GM21390 (cell line): ENCODE results near the gene DGKG.

Experiments used
- ATAC-seq: cut with Tn5 transposase; IDR thresholded peaks from one replicate; pipeline ENCODE4 v1.9.1; 2021; ENCODE audit not compliant: unreplicated experiment

Gene DGKG

DNA sequence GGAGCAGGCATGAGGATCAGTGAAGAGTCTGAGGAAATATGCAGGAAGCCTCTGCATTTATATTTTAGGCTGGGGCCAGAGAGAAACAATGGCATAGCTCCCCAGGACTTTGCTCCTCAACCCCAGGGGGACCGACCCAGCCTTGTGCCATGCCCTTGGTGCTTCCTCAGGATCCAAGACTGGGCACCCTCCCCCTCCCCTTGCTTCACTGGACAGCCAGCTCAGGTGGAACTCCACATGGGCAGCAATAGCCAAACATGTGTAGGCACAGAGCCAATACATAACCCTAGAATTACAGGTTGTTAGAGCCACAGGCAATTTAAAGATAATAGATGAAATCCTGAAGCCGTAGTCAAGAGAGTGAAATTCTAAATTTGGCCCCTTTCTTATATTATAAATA is 180.1 kb downstream of the DGKG start:
- ATAC-seq = no peak

DNA sequence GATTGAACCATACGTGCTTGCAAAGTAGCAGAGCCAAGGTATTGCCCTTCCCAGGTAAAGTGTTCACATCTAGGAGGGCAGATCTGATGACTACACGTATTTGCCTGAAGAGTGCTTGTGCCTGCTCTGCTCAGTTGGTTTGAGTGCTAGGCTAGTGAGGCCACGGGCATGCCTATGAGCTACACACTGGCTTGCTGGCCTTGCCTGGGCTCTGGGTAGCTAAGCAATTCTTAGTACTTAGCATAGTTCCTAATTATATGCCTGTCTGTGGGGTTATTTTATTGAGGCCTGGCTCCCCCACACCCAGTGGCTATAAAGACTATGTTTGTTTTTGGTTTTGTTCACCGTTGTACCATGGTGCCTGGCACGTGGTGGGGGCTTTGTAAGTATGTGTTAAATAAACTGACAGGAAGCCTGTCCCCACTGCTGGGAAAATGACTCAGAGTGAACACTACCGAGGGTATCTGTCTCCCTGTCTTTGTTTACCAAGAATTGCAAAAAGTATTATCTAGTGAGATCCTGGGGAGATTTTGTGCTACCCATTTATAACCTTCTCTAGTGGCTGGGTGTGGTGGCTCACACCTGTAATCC is 181.0 kb downstream of the DGKG start:
- no peak for ATAC-seq

DNA sequence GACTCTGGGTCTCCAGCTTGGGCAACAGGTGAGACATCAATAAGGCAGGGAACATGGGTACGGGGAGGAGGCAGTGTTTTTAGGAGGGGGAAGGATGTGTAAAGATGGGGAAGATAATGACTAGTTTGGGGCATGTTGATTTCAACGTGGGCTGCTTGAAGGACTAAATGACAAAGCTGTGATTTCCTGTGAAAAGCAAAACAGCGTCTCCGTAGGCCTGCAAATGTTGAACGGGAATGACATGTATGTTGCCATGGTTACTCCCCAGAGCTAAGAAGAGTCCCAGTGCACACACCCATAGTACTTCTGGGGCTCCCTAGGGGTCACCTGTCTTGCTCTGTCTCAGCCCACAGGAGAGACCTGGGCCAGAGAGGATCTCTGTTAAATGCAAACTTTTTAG is 181.9 kb downstream of the DGKG start:
- ATAC-seq = no peak

- ATAC-seq = no peak
Observed at GRCh38 chr3:186178412-186178811, 183.6 kb downstream of the DGKG start.

GRCh38 chr3:186176373-186176990 is 185.6 kb downstream of the DGKG start:
- ATAC-seq = no peak

DNA sequence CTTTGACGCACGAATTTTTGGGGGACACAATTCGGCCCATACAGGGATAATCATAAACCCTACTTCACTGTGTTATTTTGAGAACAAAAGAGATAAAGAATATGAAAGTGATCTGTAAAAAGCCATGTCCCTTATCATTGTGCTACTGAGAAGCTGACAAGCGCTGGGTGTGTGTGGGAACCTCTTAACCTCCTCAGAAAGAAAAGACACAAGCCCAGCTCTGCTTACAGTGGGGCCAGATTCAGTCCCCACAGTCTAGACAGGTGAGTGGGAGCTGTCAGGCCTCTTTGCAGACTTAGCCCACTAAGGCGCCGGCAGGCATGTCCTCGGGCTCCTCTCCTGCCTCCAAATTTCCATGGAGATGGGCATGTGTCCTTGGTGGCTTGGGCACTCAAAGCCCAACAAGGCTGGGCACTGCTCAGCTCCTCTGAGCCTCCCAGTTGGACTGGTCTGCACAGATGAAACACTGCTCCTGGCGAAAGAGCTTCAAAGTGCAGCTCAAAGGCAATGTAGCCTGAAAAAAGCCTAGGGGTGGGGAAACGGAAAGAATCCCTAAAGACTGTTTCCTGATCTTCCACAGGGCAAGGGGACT is 188.7 kb downstream of the DGKG start:
- no peak for ATAC-seq

GRCh38 chr3:186172353-186172752 is 189.7 kb downstream of the DGKG start:
- no peak for ATAC-seq

DNA sequence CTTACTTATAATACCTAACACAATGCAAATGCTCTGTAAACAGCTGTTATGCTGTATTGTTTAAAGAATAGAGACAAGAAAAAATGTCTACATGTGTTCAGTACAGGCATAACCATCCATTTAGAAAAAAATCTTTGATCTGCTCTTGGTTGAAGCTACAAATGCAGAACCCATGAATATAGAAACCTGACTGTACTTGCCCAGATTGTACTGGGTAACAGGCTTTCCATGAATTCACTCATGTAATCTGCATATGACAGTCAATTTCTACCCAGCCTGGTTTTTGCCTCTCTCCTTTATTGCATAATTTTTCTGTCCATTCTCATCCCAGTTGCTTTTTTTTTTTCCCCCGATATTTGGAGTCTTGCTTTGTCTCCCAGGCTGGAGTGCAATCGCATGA is 190.5 kb downstream of the DGKG start:
- no peak for ATAC-seq

DNA sequence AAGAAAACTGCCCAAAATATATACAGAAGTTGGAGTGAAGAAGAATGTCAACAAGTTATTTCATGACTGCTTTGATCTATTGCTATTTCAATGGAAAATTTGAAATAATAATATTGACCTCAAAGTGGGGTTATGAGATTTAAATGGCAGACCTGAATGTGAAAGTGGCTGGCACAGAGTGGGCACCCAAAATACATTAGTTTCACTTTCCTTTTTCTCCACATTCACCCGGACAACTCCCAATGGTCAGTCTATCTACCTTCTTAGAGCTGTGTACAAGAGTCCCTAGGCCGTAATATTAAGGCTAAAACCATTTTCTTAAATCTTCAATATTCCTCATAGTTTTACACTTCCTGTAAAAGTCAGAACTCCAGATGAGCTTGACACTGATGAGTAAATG is 191.5 kb downstream of the DGKG start:
- ATAC-seq = no peak

DNA sequence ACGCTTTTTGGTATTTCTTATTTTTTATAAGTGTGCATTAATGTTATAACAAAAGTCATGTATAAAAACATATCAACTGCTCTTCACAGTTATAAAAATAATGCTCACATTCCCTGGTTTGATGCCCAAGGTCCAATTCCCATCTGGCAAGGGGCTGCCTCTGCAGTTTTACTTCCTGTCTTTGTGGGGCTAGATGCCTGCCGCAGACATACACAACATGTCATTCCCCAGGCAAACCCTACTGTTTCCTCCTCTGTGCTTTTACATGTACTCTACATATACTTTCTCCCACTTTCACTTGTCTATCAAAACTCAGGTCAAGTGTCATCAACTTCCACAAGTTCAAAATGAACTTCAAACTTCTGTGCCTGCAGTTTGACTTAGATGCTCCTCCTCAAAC is 192.7 kb downstream of the DGKG start:
- no peak for ATAC-seq

DNA sequence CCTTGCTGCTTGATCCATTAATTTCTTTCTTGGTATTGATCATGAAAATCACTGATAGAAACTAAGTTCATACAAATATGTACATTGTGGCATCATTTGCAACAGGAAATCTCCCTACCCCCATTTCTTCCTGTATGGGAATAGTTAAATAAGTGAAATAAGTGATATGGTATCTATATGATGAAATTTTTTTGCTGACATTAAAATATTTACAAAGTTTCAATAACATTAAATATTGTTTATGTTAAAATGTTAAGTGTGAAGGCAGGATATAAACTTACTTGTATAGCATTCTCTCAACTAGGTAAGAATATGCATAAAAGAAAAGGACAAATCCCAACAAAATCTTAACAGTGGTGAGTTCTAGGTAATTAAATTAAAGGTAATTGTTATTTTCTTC is 193.1 kb downstream of the DGKG start:
- ATAC-seq = no peak

DNA sequence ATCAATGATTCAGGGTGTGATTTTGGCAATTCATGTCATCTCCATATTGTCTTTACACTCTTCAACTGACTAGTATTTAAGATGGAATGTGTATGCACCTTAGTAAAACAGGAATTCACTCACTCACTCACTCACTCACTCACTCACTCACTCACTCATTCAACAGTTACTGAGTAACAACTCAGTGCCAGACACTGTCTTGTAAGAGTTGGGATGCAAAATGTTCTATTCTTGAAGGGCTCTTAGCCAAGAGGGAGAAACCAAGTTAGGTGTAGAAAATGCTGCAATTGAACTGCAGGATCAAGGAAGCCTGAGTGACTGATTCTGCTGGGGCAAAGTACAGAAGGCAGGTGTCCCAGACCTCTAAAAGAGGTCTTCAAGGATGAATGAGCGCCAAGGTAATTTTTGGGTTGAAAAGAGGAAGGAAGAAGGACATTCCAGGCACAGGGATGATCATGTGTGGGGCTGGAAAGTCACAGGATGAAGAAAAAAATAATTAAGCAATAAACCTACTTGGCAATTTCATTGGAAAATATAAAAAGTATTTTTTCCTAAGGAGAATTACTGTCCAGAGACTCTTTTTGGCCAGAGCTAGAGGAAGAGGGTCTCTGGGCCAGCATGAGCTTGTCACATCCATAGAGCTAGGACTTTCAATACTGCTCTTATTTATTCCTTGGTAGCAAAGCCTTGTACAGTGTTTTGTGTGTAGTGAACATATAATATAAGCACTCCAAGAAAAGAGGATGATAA is 194.2 kb downstream of the DGKG start:
- no peak for ATAC-seq

DNA sequence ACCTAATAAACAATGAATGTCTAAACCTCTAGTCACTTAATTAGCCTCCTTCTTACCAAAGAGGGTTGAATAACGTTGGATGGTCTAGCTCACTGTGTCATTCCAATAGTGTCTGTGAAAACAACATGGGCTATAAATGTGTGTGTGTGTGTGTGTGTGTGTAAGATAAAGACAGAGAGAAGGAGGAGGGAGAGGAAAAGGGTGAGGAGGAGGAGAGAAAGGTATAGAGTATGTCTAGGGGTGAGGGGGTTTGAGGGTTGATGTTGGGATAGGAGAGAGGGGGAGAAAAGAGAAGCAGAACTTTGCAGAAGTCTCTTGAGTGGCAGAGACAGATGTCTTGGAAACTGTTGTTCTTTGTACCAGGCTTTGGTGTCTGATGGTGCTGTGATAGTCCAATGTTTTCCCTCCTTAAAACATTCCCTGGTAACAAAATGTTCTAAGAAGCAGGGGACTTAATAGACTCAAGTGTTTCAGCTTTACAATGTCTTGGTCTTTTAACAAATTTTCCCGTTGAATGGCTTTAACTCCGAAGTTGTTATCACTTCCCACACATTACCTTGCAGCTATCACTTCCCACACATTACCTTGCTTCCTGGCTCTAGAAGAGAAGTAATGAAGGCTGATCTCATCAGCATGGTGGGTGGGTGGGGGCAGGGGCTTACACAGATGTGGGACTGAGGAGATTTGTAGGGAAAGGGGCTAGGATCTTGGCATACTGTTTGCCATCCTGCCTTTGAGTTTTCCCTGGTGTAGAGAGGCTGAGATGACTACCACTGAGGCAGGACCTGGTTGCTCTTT is 195.3 kb downstream of the DGKG start:
- no peak for ATAC-seq

DNA sequence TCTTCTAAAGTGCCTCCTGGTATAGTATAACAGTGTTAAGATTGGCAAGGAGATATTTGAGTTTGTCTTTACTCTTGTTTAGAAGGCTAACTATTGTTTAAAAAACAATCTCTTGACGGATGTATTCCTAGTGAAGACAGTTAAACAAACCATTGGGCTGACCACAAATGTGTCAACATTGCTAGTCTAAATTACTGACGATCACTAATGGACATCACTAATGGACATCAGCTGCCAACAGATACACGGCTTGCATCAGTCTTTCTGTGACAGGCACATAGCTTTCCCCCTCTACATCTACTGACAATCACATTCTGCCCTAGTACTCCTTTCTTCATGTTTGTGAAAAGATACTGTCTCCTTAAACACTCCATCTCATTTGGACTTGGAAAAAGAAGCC is 196.0 kb downstream of the DGKG start:
- no peak for ATAC-seq

DNA sequence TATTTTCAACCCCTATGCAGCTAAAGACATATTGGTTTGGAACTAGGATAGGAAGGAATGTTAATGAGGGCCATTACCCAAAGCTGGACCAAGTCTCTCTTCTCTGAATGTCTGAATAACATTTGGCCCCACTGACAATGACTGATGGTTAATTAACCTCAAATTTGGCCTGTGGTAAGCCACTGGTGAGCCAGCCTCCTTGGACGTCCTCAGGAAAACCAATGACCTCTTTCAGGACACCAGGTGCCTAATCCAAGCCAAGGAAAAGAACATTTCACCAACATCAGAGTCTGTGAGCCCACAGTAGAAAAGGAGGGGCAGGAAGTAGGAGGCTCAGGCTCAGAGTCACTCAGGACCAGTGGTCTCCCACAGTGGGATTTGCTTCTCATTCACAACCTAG is 196.7 kb downstream of the DGKG start:
- ATAC-seq = no peak

DNA sequence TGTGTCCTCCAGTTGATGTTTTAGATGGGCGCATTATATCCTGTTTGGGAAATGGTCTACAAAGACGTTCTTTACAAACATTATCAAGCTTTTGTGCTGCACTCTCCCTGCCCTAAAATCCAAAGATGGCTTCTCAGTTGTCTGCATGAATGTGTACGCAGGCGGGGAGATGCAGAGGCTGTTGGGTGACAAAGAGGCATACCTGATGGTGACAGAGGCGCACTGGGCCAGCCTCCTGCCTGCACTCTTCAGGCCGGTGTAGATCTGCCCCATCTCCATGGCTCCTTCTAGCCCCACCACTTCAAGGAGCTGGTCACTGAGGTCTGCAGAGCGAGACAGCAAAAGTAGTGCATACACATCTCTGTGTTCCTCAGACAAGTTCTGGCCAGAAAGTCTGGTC is 197.3 kb downstream of the DGKG start:
- no peak for ATAC-seq

GRCh38 chr3:186162221-186162620 is 199.8 kb downstream of the DGKG start:
- ATAC-seq = no peak

GRCh38 chr3:186160691-186161243 is 201.3 kb downstream of the DGKG start:
- no peak for ATAC-seq

- no peak for ATAC-seq
Observed at GRCh38 chr3:186154641-186155040, 207.4 kb downstream of the DGKG start.

DNA sequence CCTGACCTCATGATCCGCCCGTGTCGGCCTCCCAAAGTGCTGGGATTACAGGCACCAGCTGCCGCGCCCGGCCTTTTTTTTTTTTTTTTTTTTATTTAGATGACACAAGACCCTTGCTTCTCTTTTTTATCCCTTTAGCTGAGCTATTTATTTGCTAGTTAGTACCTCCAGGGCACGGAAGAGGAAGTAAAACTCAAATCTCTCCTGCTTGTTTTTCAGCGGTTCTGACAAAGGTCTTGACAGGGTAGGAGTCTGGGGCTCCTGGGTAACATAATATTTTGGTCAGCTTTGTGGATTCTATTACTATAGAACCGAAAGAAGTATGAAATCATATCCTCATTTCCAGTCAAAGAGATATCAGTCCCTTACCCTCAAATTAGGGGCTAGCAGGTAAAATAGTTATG is 209.1 kb downstream of the DGKG start:
- peak; percentile 87 for ATAC-seq

DNA sequence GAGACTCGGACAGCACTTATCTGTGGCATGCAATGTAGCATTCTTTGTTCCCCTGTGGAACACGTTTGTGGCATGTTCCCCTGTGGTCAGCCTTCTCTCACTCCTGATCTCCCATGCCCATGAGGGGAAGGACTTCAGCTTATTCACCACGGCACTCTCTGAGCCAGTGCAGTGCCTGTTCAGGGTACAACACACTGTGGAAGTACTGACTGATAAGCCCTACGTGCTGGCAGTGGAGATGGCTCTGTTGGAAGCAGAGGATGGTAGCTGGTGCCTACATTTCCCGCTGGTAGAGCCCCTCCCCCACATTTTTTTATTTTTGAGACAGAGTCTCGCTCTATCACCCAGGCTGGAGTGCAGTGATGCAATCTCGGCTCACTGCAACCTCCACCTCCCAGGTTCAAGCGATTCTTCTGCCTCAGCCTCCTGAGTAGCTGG is 209.7 kb downstream of the DGKG start:
- peak; percentile 19 for ATAC-seq
